Stimulated activated naive B cell treated with anti-CD40 and anti-IgM and Interleukin-4, amounts not matched to agents 10 μg/mL and 1 μg/mL and 100 μg/mL, for 72 hours (primary cell): ENCODE data around the gene VWA3B.

Source experiments
- ATAC-seq, 2 donors: fragments of 150-1000 bp; cut with Tn5 transposase; replicated peaks; 2 replicates each; pipeline ENCODE4 v1.10.0; 2021; ENCODE audit warnings: moderate library complexity in 1 of 2
- DNase-seq: peaks from one replicate; pipeline ENCODE4 v3.0.0; 2021
- H3K27ac Mint-ChIP-seq: one replicate; pipeline ENCODE4 v1.8.0; 2022; ENCODE audit warnings: mild to moderate bottlenecking, mixed read lengths
- H3K27me3 Mint-ChIP-seq, 2 donors: one replicate each; pipeline ENCODE4 v1.8.0; 2022; ENCODE audit warnings: mixed read lengths in 2 of 2
- H3K36me3 Mint-ChIP-seq, 2 donors: one replicate each; pipeline ENCODE4 v1.8.0; 2022; ENCODE audit warnings: mixed read lengths in 2 of 2, mild to moderate bottlenecking in 1 of 2
- H3K4me1 Mint-ChIP-seq, 2 donors: one replicate each; pipeline ENCODE4 v1.8.0; 2022; ENCODE audit warnings: mixed read lengths in 2 of 2, mild to moderate bottlenecking in 1 of 2
- H3K4me3 Mint-ChIP-seq, 2 donors: one replicate each; pipeline ENCODE4 v1.8.0; 2022; ENCODE audit warnings: mild to moderate bottlenecking in 2 of 2, mixed read lengths in 2 of 2, moderate library complexity in 1 of 2
- H3K9me3 Mint-ChIP-seq, 2 donors: one replicate each; pipeline ENCODE4 v1.8.0; 2022; ENCODE audit warnings: mixed read lengths in 2 of 2, mild to moderate bottlenecking in 1 of 2

VWA3B gene

DNA sequence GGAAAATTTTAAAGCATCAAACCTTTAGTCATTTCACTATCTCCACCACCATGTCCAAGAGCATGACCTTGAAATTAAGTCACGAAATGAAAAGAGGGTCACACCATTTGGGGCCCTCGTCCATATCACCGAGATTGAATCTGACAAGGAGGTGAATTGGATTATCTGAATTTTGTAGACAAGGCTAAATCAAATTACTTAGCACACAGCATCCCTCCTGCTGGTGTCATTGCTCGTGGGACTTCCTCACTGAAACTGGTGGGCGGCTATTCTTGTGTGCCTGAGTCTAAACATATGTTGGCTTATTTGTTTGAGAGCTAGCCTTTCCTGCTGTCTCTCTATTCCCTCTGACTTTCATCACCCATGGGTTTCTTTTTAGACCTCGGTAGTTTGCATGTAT lies 194.6 kb downstream of the VWA3B start:
- no peak for ATAC-seq
- Mint-ChIP-seq H3K27ac (no peak overlapping the region), H3K27me3 (peaks cover 34 to 47% of the 10 kb centered on the region in 2 donors), H3K9me3 (peaks cover 1 to 7% of the 10 kb centered on the region in 2 donors), H3K36me3 (peaks cover 0 to 2% of the 10 kb centered on the region in 2 donors), H3K4me3 (no peak overlapping the region), H3K4me1 (peaks cover 2 to 8% of the 10 kb centered on the region in 2 donors)
- DNase-seq, result no peak

DNA sequence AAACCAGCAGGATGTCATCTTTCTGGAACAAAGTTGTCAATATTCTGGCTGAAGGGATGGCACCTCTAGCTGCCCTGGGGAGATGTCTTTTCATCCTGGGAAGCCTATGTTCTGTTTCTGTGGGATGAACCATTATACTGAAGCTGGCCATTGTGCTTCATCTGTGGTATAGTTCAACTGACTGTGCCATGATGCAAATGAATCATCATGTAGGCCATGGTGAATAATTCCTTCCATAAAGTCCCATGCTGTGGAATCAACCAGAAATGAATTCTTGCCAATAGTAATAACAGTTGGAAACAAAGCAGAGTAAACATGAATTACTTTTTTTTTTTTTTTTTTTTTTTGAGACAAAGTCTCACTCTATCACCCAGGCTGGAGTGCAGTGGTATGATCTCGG lies 195.1 kb downstream of the VWA3B start:
- Mint-ChIP-seq H3K4me3 (no peak overlapping the region), H3K36me3 (peaks cover 0 to 2% of the 10 kb centered on the region in 2 donors), H3K27me3 (peaks cover 38 to 45% of the 10 kb centered on the region in 2 donors), H3K9me3 (peaks cover 4 to 8% of the 10 kb centered on the region in 2 donors), H3K4me1 (peaks cover 2 to 8% of the 10 kb centered on the region in 2 donors), H3K27ac (no peak overlapping the region)
- DNase-seq, result no peak
- ATAC-seq, result no peak

DNA sequence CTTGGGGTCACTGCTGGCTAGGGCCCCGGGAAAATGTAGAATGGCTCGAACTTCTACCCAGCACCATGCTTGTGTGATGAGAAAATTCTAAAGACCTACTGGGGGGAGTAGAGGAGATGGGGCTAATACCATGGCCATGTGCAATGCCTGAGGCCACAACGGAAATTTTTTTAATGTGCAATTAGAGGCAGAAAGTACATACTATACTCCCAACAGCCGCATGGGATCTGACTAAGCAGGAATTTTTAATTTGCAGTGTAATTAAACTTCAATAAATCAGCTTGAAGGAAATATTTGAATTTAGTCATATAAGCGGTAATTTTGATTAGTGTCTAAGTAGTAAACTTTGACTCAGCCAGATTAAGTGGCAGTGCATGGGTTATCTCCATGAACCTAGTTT lies 206.1 kb downstream of the VWA3B start:
- H3K4me1 Mint-ChIP-seq, result no peaks in the 10 kb centered on the region
- peaks cover 11 to 19% of the 10 kb centered on the region in 2 donors for H3K9me3 Mint-ChIP-seq
- no peak for DNase-seq
- H3K27me3 Mint-ChIP-seq, result peaks cover 34 to 38% of the 10 kb centered on the region in 2 donors
- no peak for ATAC-seq
- no peak overlapping the region for H3K4me3 Mint-ChIP-seq
- peaks cover 2 to 3% of the 10 kb centered on the region in 2 donors for H3K36me3 Mint-ChIP-seq
- no peak overlapping the region for H3K27ac Mint-ChIP-seq

DNA sequence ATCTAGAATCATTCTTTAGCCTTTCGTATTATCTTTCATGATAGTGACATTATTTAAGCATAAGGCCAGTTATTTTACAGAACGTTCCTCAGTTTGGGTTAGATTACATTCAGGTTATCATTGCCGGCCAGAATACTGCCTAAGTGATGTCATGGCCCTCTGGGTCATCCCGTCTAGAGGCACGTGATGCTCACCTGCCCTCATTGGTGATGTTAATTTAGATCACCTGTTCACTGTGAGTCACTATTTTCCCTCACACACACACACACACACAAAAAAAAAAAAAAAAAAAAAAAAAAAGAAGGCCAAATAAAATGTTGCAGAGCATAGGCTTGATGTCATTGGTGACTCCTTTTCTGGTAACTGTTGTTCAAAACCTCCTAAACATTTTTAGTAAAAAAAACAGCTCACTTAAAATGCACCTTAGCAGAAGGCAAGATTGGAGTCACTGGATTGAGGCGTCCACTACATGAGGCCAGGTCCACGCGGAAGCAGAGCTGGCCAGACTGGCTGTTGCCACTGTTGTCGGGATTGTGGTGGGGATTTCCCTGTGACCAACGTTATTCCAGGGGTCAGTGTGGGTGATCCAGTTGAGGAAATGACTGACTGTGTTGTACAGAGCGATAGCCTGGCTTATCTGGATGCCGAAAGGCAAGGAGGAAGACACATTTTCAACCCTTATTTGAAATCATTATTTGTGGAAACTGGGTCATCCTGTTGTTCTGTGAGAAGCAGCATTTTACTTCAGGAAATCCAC lies 207.1 kb downstream of the VWA3B start:
- DNase-seq, result no peak
- ATAC-seq, result no peak
- peaks cover 8 to 15% of the 10 kb centered on the region in 2 donors for H3K9me3 Mint-ChIP-seq
- H3K27me3 Mint-ChIP-seq, result peaks cover 34% of the 10 kb centered on the region in 2 donors
- no peaks in the 10 kb centered on the region for H3K4me1 Mint-ChIP-seq
- peaks cover 2 to 3% of the 10 kb centered on the region in 2 donors for H3K36me3 Mint-ChIP-seq
- no peak overlapping the region for H3K27ac Mint-ChIP-seq
- no peak overlapping the region for H3K4me3 Mint-ChIP-seq

DNA sequence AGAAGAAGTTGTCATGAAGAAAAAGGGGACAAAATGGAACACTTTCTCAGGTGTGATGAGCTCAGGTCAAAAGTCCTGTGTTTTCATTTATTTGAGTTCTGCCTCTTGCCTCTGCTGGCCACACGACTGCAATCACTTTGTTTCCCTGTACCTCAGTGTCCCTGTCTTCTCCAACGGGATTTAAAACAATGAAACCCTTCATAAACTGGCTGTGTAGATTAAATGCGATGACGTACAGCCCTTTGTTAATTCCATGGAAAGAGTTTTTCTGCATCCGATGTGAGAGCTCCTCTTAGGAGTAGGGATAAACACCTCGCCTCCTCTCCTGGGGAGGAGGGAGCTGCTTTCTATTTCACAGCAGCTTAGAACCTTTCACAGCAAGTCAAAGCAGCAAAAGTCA lies 207.7 kb downstream of the VWA3B start:
- Mint-ChIP-seq H3K27ac (no peak overlapping the region), H3K9me3 (peaks cover 6 to 13% of the 10 kb centered on the region in 2 donors), H3K4me1 (no peaks in the 10 kb centered on the region), H3K4me3 (no peak overlapping the region), H3K36me3 (peaks cover 2 to 3% of the 10 kb centered on the region in 2 donors), H3K27me3 (peaks cover 38 to 40% of the 10 kb centered on the region in 2 donors)
- ATAC-seq (no peak), DNase-seq (no peak)

DNA sequence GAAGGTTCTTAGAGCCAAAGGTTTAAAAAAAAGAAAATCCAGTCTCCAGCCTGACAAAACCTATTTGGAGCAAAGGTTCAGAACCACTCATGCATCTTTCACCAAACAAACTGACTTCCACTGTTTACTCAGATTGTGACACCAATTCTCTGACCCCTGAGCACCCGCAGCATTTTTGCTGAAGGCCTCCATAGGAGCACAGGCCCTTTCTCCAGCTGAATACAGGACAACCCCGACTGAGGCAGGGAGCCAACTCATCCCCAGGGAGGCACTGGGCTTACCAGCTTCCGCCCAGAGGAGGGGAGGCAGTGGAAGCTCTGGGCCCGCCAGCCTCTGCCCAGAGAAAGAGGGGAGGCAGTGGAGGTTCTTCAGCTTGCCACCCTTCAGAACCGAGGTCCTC lies 208.3 kb downstream of the VWA3B start:
- no peak overlapping the region for H3K27ac Mint-ChIP-seq
- peaks cover 36 to 42% of the 10 kb centered on the region in 2 donors for H3K27me3 Mint-ChIP-seq

DNA sequence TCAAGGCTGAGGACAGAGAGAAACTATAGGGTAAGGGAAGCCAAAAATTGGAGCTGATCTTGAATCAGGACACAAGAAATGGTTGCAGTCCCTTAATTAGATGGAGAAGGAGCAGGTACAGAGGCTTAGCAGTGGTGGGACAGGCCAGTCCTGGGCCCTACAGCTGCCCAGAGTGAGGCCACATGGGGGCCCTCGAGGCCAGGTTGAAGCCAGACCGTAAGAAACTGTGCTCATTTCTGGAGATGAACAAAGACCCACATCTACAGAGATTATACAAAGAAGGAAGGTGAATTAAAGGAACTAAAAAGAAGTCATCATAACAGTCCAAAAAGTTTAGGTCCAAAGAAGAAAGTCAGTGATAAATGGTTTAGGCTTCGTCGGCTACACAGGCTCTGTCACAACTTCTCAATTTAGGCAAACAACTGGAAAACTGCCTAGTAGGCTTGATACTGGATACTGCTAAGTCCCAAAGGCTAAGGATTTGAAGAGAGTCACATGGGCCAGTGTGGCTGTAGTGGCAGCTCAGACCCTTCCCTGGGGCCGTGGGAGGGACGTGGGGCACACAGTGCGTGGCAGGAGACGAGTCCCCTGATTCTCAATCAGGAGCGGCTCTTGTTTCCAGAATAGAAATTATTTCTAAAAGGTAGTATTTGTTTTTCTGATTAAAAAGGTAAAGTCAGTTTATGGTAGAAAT lies 208.9 kb downstream of the VWA3B start:
- DNase-seq (no peak), ATAC-seq (no peak)
- Mint-ChIP-seq H3K36me3 (peaks cover 0 to 2% of the 10 kb centered on the region in 2 donors), H3K9me3 (peaks cover 2 to 4% of the 10 kb centered on the region in 2 donors), H3K27me3 (peaks cover 40 to 48% of the 10 kb centered on the region in 2 donors), H3K27ac (no peak overlapping the region), H3K4me3 (no peak overlapping the region), H3K4me1 (no peaks in the 10 kb centered on the region)

More for the DNA sequence above, 208.3 kb downstream of the VWA3B start:
- no peak for DNase-seq
- Mint-ChIP-seq H3K4me1 (no peaks in the 10 kb centered on the region), H3K4me3 (no peak overlapping the region), H3K9me3 (peaks cover 2 to 7% of the 10 kb centered on the region in 2 donors), H3K36me3 (peaks cover 0 to 2% of the 10 kb centered on the region in 2 donors)
- ATAC-seq, result no peak

DNA sequence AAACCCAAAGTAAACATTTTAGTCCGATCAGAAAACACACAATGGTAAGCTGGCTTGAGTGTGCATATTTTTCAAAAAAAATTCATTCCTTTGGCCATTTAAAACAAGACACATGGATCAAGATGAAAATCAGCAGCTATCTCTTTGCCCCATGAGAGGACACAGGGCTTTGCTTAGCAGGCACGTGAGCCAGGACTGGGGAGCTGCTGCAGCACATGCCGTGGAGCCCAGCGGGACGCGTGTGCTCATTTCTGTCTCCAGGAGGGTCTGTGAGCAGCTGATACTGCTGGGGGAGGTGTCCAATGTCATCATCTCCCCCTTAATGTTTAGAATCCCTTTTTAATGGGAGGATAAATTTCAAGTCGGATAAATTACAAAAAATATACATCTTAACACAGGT lies 209.5 kb downstream of the VWA3B start:
- Mint-ChIP-seq H3K9me3 (no peaks in the 10 kb centered on the region), H3K27ac (no peak overlapping the region), H3K36me3 (no peaks in the 10 kb centered on the region), H3K4me3 (no peak overlapping the region), H3K27me3 (peaks cover 35 to 44% of the 10 kb centered on the region in 2 donors), H3K4me1 (no peaks in the 10 kb centered on the region)
- ATAC-seq, result no peak
- no peak for DNase-seq

DNA sequence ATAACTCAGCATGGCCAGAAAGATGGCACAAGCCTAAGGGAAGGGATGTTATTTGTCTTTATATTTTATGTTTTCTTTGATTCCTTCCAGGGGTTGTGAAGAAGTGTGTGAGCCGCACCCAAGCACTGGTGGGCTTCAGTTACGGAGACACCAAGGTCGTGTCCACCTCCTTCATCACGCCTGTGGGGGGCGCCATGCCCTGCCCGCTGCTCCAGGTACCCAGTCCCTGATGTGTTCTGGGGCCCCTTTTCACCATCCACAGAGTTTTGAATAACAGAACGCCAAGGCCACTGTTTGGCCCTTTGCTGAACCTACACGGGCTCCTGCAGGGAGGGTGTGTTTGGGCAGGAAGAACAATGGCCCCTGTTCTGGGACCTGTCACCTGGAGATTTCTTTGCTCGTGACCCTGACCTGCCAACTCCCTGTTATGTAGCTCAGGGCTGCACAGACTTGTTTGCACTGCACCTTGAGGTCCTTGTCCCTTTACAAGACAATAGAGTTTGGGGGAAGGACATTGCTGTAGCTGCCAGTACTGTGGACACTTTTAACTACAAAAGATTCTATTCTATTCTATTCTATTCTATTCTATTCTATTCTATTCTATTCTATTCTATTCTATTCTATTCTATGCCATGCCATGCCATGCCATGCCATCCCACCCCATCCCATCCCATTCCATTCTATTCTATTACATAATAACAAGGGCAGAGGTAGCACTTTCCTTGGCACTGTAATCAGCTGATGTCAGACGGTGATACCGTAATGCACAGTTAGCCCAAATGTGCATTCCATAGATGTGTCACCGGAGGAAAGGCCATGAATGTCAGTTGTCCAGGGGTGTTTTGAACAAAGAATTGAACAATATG lies 211.1 kb downstream of the VWA3B start:
- DNase-seq (no peak), ATAC-seq (no peak)
- Mint-ChIP-seq H3K27ac (no peak overlapping the region), H3K4me3 (no peak overlapping the region), H3K36me3 (no peaks in the 10 kb centered on the region), H3K4me1 (no peaks in the 10 kb centered on the region), H3K27me3 (peaks cover 43 to 46% of the 10 kb centered on the region in 2 donors), H3K9me3 (no peaks in the 10 kb centered on the region)

DNA sequence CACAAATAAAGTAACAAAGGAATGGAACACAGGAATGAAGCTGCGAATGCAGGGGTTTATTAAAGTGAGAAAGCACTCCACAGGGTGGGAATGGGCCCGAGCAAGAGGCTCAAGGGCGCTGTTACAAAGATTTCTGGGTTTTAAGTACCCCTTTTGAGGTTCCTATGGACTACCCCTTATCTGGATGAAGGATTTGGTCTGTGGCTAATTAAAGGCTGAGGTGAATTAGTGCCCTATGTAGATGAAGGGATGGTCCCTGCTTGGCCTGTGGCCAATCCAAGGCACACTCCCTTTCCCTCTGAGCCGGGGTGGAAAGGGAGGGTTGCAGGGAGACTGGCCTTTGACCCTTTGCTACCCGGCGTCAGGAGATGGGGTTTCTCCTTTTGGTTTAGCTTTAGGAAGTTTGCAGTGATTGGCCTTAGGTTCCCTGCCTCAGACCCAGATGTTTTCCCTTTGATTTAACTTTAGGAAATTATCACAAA lies 211.8 kb downstream of the VWA3B start:
- H3K36me3 Mint-ChIP-seq, result no peaks in the 10 kb centered on the region
- no peak for ATAC-seq

DNA sequence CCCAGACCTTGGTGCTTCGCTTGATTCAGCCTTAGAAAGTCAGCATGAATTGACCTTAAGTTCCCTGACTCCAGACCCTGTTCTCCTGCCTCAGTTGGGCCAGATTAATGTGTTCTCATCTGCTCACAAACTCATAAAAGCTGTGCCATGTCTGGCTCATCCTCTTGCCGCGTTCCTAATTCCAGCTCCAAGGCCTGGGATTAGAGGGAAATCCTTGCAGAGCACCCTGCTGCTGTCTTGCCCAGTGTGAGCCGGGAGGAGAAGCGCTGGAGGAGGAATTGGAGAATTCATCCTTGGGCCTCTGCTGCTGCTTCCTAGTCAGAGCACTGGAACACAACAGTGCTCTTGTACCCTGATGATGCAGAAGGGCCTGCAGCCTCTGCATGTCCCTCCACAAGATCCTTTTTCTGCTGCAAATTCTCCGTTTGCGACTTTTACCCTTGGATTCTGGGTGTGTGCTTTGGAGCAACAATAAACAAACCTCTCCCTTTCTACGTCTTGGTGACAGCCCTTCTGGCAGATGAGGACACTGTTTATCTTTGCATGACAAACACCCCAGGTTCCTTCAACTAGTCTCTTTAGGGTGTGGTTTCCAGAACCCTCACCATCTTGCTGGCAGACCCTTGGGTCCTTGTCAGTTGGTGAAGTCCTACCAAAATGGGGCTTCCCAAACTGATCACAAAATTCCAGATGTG lies 212.4 kb downstream of the VWA3B start:
- DNase-seq, result no peak
- no peak for ATAC-seq
- Mint-ChIP-seq H3K4me3 (no peak overlapping the region), H3K9me3 (no peaks in the 10 kb centered on the region), H3K4me1 (no peaks in the 10 kb centered on the region), H3K27me3 (peaks cover 45 to 46% of the 10 kb centered on the region in 2 donors), H3K27ac (no peak overlapping the region), H3K36me3 (no peaks in the 10 kb centered on the region)

More for the DNA sequence above, 211.8 kb downstream of the VWA3B start:
- no peak overlapping the region for H3K27ac Mint-ChIP-seq
- no peaks in the 10 kb centered on the region for H3K4me1 Mint-ChIP-seq
- peaks cover 46% of the 10 kb centered on the region in 2 donors for H3K27me3 Mint-ChIP-seq
- no peaks in the 10 kb centered on the region for H3K9me3 Mint-ChIP-seq
- no peak for DNase-seq
- H3K4me3 Mint-ChIP-seq, result no peak overlapping the region

DNA sequence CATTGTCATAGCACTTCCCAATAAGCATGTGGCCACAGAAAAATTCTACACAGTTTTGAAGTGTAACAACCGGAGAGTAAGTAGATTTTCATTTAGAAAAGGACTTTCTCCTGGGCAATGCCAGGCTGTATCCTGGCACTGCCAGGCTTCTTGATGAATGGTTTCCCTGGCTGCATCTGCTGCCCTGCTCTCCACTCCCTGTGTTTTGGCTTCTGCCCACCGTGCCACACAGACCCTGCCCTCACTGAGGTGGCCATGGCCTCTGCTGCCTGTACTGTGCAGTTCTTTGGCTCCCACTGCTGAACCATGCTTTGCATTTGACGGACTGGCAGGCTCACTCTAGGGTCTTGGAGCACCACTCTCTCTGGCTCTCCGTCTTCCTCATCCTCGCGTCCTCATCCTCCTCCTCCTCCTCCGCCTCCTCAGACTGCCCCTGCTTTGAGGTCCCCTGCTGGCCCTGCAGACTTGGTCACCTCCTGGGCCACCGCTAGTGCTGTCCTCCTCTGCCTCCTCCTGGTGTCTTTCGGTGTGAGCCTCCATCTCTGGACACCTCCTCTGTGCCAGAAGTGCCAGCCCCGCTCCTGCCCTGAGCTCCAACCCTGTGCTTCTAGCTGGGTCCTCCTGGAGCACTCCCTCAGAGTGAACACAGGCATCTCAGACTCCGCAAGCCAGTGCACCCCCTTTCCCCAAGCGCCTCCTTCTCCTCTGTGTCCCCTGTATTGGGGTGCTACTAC lies 213.3 kb downstream of the VWA3B start:
- no peak overlapping the region for H3K4me3 Mint-ChIP-seq
- ATAC-seq (no peak), DNase-seq (no peak)
- H3K27me3 Mint-ChIP-seq, result peaks cover 45% of the 10 kb centered on the region in 2 donors
- H3K9me3 Mint-ChIP-seq, result no peaks in the 10 kb centered on the region
- no peak overlapping the region for H3K27ac Mint-ChIP-seq
- H3K36me3 Mint-ChIP-seq, result no peaks in the 10 kb centered on the region
- H3K4me1 Mint-ChIP-seq, result no peaks in the 10 kb centered on the region

DNA sequence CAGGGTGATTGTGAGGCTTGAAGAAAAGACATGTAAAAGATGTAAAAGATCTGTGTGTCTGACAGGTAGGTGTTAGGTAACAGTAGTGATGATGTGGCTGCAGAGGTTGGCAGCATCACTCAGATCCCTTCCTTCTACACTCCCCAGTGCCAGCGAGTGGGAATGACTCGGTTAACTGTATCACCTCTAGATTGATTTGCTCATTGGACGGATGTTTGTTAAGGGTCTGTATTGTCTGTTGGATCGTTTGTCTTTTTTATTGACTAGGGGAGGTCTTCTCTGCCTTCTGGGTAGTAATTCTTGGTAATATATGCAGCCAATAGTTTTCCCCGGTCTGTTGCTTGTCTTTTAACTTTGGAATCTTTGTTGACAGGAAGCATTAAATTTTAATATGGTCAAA lies 214.5 kb downstream of the VWA3B start:
- H3K4me3 Mint-ChIP-seq, result no peak overlapping the region
- no peaks in the 10 kb centered on the region for H3K36me3 Mint-ChIP-seq
- DNase-seq, result no peak
- ATAC-seq, result no peak
- H3K27me3 Mint-ChIP-seq, result peaks cover 45% of the 10 kb centered on the region in 2 donors
- no peak overlapping the region for H3K27ac Mint-ChIP-seq
- no peaks in the 10 kb centered on the region for H3K4me1 Mint-ChIP-seq
- no peaks in the 10 kb centered on the region for H3K9me3 Mint-ChIP-seq
